BE2C (cell line): ENCODE measurements around the gene UBE2U.

Source experiments
- DNase-seq: peaks from one replicate; pipeline ENCODE4 v3.0.0-alpha.2; 2020
- H3K27me3 ChIP-seq: fragments of 250-450 bp; sonication (Bioruptor Pico); 2 replicates; pipeline ENCODE4 v1.5.1; 2020; ENCODE audit warnings: mild to moderate bottlenecking
- H3K36me3 ChIP-seq: fragments of 250-450 bp; sonication (Bioruptor Pico); 2 replicates; pipeline ENCODE4 v1.5.1; 2020; ENCODE audit warnings: mild to moderate bottlenecking
- H3K4me1 ChIP-seq: fragments of 250-450 bp; sonication (Bioruptor Pico); 2 replicates; pipeline ENCODE4 v1.5.1; 2020
- H3K4me3 ChIP-seq: 2 replicates; pipeline ENCODE4 v1.5.1; 2011; ENCODE audit warnings: low read depth, low read length
- H3K9me3 ChIP-seq: fragments of 250-450 bp; sonication (Bioruptor Pico); 2 replicates; pipeline ENCODE4 v1.5.1; 2020
- CTCF ChIP-seq: IDR thresholded peaks from 2 replicates; pipeline ENCODE4 v1.5.1; 2012; ENCODE audit warnings: mild to moderate bottlenecking, low read depth, low read length

The UBE2U gene

GRCh38 chr1:64173336-64173940 is 30.0 kb upstream of the UBE2U start:
- H3K4me1 ChIP-seq, result peaks cover 8% of the 10 kb centered on the region
- H3K4me3 ChIP-seq, result no peak overlapping the region; the same call in 1 of the 2 replicates
- TF ChIP-seq CTCF, result no peak
- peak; percentile 33 for DNase-seq
- no peaks in the 10 kb centered on the region for H3K9me3 ChIP-seq
- peaks cover 3% of the 10 kb centered on the region; the same call in 1 of the 2 replicates for H3K36me3 ChIP-seq
- H3K27me3 ChIP-seq, result no peaks in the 10 kb centered on the region

GRCh38 chr1:64175639-64176038 is 27.8 kb upstream of the UBE2U start:
- no peaks in the 10 kb centered on the region for H3K27me3 ChIP-seq
- peaks cover 8% of the 10 kb centered on the region for H3K4me1 ChIP-seq
- no peaks in the 10 kb centered on the region for H3K36me3 ChIP-seq
- TF ChIP-seq CTCF, result no peak
- no peaks in the 10 kb centered on the region for H3K9me3 ChIP-seq
- no peak overlapping the region for H3K4me3 ChIP-seq
- no peak for DNase-seq

- H3K4me1 ChIP-seq, result peaks cover 9% of the 10 kb centered on the region
- no peak for TF ChIP-seq CTCF
- no peaks in the 10 kb centered on the region for H3K27me3 ChIP-seq
- no peak overlapping the region for H3K4me3 ChIP-seq
- H3K36me3 ChIP-seq, result no peaks in the 10 kb centered on the region
- no peaks in the 10 kb centered on the region for H3K9me3 ChIP-seq
- DNase-seq, result no peak
Observed at GRCh38 chr1:64176659-64177058, 26.8 kb upstream of the UBE2U start.

- no peaks in the 10 kb centered on the region for H3K9me3 ChIP-seq
- no peaks in the 10 kb centered on the region for H3K27me3 ChIP-seq
- no peak for TF ChIP-seq CTCF
- no peaks in the 10 kb centered on the region for H3K36me3 ChIP-seq
- no peak overlapping the region for H3K4me3 ChIP-seq
- DNase-seq, result no peak
- H3K4me1 ChIP-seq, result peaks cover 6% of the 10 kb centered on the region
Observed at GRCh38 chr1:64179588-64179987, 23.8 kb upstream of the UBE2U start.

- TF ChIP-seq CTCF, result no peak
- Histone ChIP-seq H3K9me3 (no peaks in the 10 kb centered on the region), H3K27me3 (no peaks in the 10 kb centered on the region), H3K4me3 (no peak overlapping the region), H3K4me1 (peaks cover 6% of the 10 kb centered on the region), H3K36me3 (no peaks in the 10 kb centered on the region)
- DNase-seq, result no peak
Observed at GRCh38 chr1:64182207-64182606, 21.2 kb upstream of the UBE2U start.

- Histone ChIP-seq H3K4me1 (peaks cover 6% of the 10 kb centered on the region), H3K4me3 (no peak overlapping the region), H3K9me3 (no peaks in the 10 kb centered on the region), H3K27me3 (no peaks in the 10 kb centered on the region), H3K36me3 (no peaks in the 10 kb centered on the region)
- no peak for TF ChIP-seq CTCF
- DNase-seq, result peak; percentile 24
Observed at GRCh38 chr1:64183395-64184002, 19.9 kb upstream of the UBE2U start.
